ENCODE measurements around the gene ORC3. TPM values are rescaled to one million over a fixed set of nuclear protein-coding genes. Genes with fewer than 3 reads are reported as not detected.

The ORC3 gene
- total RNA-seq, 1 experiment from 2014 or later, result 32.7 TPM

DNA sequence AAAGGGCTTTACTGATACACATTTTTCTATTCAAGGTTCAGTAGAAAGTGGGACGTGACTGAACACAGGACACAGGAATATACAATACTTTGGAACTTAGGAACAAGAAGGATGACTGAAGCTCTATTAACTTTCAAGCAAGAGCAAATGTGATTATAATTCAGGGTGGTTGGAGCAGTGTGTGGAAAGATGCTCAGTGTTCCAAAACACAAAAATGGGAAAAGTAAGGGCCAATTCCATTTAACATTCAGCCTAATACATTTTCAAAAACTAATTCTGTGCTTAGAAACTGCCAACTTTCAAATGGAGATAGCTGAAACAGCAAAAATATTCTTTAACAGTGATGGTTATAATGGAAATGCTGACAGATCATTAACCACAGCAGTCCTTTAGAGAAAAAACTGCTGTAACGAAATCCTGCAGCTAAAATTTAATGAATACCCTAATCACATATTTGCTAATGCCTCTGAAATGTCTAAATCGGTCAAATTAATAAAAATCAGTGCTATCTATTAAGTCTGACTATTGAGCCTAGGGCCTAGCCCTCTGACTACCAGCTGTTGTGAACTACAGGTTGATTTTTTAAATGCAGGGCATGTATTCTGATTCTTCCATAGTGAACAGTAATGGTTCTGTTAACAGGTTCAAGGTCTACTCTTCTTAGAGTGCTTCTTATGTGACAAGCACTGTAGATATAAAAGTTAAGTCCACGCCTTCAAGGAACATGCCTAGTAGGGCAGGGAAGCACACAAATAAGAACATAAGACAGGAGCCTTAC is 46.0 kb upstream of the ORC3 start:
- no peak for DNase-seq
- Mint-ChIP-seq H3K36me3 (ENCODE audit: insufficient read depth, unreplicated experiment) (peaks cover 8% of the 10 kb centered on the region), H3K4me3 (ENCODE audit: low read depth, unreplicated experiment) (no peak overlapping the region), H3K27ac (ENCODE audit: unreplicated experiment) (no peak overlapping the region), H3K9me3 (ENCODE audit: low read depth, unreplicated experiment) (peaks cover 2% of the 10 kb centered on the region), H3K27me3 (ENCODE audit: unreplicated experiment) (no peaks in the 10 kb centered on the region), H3K4me1 (ENCODE audit: low read depth, unreplicated experiment) (no peaks in the 10 kb centered on the region)
- no TSS peak for BruUV-seq (replicated peaks)
- TF ChIP-seq, protein P1, sequence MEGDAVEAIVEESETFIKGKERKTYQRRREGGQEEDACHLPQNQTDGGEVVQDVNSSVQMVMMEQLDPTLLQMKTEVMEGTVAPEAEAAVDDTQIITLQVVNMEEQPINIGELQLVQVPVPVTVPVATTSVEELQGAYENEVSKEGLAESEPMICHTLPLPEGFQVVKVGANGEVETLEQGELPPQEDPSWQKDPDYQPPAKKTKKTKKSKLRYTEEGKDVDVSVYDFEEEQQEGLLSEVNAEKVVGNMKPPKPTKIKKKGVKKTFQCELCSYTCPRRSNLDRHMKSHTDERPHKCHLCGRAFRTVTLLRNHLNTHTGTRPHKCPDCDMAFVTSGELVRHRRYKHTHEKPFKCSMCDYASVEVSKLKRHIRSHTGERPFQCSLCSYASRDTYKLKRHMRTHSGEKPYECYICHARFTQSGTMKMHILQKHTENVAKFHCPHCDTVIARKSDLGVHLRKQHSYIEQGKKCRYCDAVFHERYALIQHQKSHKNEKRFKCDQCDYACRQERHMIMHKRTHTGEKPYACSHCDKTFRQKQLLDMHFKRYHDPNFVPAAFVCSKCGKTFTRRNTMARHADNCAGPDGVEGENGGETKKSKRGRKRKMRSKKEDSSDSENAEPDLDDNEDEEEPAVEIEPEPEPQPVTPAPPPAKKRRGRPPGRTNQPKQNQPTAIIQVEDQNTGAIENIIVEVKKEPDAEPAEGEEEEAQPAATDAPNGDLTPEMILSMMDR (IDR thresholded peaks at IDR 0.05; ENCODE audit: unreplicated experiment), result no peak
- intact Hi-C loops (cut with micrococcal nuclease; ENCODE audit: unreplicated experiment), result no loop called here
- CTCF ChIA-PET, result interaction anchor here (0.8 kb wide), 1 partner anchor 180 kb away, joined by 3 read pairs; no protein-coding TSS in a partner anchor

DNA sequence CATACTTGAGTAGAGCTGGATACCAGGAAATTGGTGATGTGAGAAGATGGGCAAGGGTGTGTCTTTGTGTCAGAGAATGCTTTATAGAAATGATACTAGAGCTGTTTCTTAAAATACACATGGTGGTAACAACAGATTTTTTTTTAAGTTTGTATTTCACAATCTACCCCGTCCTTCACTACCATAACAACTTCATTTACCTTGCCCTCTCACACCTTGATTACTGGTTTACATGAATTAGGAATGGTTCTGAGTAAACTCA is 45.5 kb upstream of the ORC3 start:
- TF ChIP-seq, protein P1 (IDR thresholded peaks at IDR 0.05; ENCODE audit: unreplicated experiment), result no peak

DNA sequence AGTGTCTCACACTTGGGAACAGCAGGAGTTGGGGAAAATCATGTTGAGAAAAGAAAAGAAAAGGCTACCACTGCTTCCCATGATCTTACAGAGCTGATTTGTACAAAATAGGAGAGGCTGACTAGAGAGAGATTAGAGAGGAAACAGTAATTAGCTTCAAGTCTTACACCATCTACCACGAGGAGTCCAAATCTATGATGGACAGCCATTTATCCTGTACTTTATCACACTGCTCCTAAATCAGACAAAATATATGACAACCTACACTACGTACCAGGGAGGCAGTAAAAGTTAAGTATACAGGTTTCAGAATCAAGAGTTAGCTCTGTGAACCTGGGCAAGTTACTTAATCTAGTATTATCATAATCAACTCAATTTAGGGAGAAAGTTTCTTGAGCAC is 38.1 kb upstream of the ORC3 start:
- H3K27ac Mint-ChIP-seq (ENCODE audit: unreplicated experiment), result no peak overlapping the region
- no peaks in the 10 kb centered on the region for H3K27me3 Mint-ChIP-seq (ENCODE audit: unreplicated experiment)

More for the DNA sequence above, 45.5 kb upstream of the ORC3 start:
- H3K36me3 Mint-ChIP-seq (ENCODE audit: insufficient read depth, unreplicated experiment), result peaks cover 13% of the 10 kb centered on the region
- H3K4me1 Mint-ChIP-seq (ENCODE audit: low read depth, unreplicated experiment), result no peaks in the 10 kb centered on the region
- CTCF ChIA-PET, result no interaction called here
- BruUV-seq (replicated peaks), result no TSS peak
- H3K4me3 Mint-ChIP-seq (ENCODE audit: low read depth, unreplicated experiment), result no peak overlapping the region
- no peaks in the 10 kb centered on the region for H3K27me3 Mint-ChIP-seq (ENCODE audit: unreplicated experiment)
- no peak overlapping the region for H3K27ac Mint-ChIP-seq (ENCODE audit: unreplicated experiment)
- no peak for DNase-seq
- peaks cover 2% of the 10 kb centered on the region for H3K9me3 Mint-ChIP-seq (ENCODE audit: low read depth, unreplicated experiment)
- intact Hi-C loops (cut with micrococcal nuclease; ENCODE audit: unreplicated experiment), result no loop called here

DNA sequence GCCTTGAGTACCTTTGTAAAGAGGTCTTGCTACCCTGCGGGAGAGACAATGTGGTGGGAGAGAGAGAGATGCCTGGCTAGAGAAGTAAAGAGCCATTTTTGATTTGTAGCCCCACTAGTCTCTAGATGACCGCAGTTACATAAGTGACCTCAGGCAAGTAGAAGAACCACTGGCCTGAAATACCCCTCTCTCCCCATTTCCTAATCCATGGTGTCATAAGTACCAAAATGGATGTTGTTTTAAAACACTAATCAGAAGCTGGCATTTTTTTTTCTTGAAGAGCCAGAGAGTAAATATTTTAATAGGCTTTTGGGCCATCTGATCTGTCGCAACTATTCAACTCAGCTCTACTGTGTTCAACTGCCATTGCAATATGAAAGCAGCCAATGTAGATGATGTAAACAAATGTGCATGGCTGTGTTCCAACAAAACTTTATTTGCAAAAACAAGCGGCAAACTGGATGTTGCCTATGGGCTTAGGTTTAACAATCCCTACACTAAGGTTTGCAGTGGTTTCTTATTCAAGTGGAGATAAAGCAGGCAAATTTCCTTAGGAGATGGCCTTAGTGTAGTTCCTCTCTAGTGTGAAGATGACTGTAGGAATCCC is 36.7 kb upstream of the ORC3 start:
- DNase-seq, result no peak
- H3K36me3 Mint-ChIP-seq (ENCODE audit: insufficient read depth, unreplicated experiment), result peaks cover 17% of the 10 kb centered on the region
- CTCF ChIA-PET, result no interaction called here
- intact Hi-C loops (cut with micrococcal nuclease; ENCODE audit: unreplicated experiment), result no loop called here
- no peaks in the 10 kb centered on the region for H3K27me3 Mint-ChIP-seq (ENCODE audit: unreplicated experiment)
- BruUV-seq (replicated peaks), result no TSS peak
- H3K9me3 Mint-ChIP-seq (ENCODE audit: low read depth, unreplicated experiment), result no peaks in the 10 kb centered on the region
- H3K27ac Mint-ChIP-seq (ENCODE audit: unreplicated experiment), result no peak overlapping the region
- TF ChIP-seq, protein P1 (IDR thresholded peaks at IDR 0.05; ENCODE audit: unreplicated experiment), result no peak
- H3K4me1 Mint-ChIP-seq (ENCODE audit: low read depth, unreplicated experiment), result no peaks in the 10 kb centered on the region
- H3K4me3 Mint-ChIP-seq (ENCODE audit: low read depth, unreplicated experiment), result no peak overlapping the region

More for the DNA sequence above, 38.1 kb upstream of the ORC3 start:
- H3K9me3 Mint-ChIP-seq (ENCODE audit: low read depth, unreplicated experiment), result no peaks in the 10 kb centered on the region
- TF ChIP-seq, protein P1 (IDR thresholded peaks at IDR 0.05; ENCODE audit: unreplicated experiment), result no peak
- no peak overlapping the region for H3K4me3 Mint-ChIP-seq (ENCODE audit: low read depth, unreplicated experiment)
- DNase-seq, result no peak
- intact Hi-C loops (cut with micrococcal nuclease; ENCODE audit: unreplicated experiment), result no loop called here
- peaks cover 17% of the 10 kb centered on the region for H3K36me3 Mint-ChIP-seq (ENCODE audit: insufficient read depth, unreplicated experiment)
- no peaks in the 10 kb centered on the region for H3K4me1 Mint-ChIP-seq (ENCODE audit: low read depth, unreplicated experiment)
- BruUV-seq (replicated peaks), result no TSS peak
- CTCF ChIA-PET, result interaction anchor here (0.6 kb wide), 1 partner anchor 135 kb away, joined by 5 read pairs; no protein-coding TSS in a partner anchor
